H1 (cell line): ENCODE measurements around the gene NMRK2. TPM values are rescaled to one million over a fixed set of nuclear protein-coding genes. Genes with fewer than 3 reads are reported as not detected.

Source experiments
- CTCF ChIA-PET: fragments of 300-600 bp; sonication (Branson Sonifier 250); formaldehyde crosslinking; loops from one replicate; lab custom pipeline; 2021; ENCODE audit not compliant: partially characterized antibody; lab: Charles Lee
- POLR2A ChIA-PET: fragments of 300-600 bp; sonication (Branson Sonifier 250); formaldehyde crosslinking; loops from one replicate; lab custom pipeline; 2021; ENCODE audit warnings: inconsistent platforms; ENCODE audit not compliant: partially characterized antibody; lab: Charles Lee
- DNase-seq, 2 experiments: peaks; one replicate each; pipeline versions ENCODE4 v3.0.0 to v3.0.0-alpha.2; 2010 to 2022; ENCODE audit warnings: low spot score in 2 of 2, low read depth in 1 of 2, mixed read lengths in 1 of 2
- FAIRE-seq: peaks from 2 replicates; lab custom pipeline; 2011; peaks lifted over from hg19 to GRCh38; lab: Jason Lieb, UNC
- H2AFZ ChIP-seq: 2 replicates; pipeline ENCODE4 v1.8.1; 2012; ENCODE audit warnings: low read length, inconsistent platforms
- H2AK5ac ChIP-seq: 2 replicates; pipeline ENCODE4 v1.6.1; 2013; ENCODE audit warnings: low read depth, low read length
- H2BK120ac ChIP-seq: replicated peaks from 2 replicates; pipeline ENCODE3; 2013; ENCODE audit warnings: low read depth, low read length, inconsistent platforms
- H2BK12ac ChIP-seq: 2 replicates; pipeline ENCODE4 v1.6.1; 2013; ENCODE audit warnings: low read depth, low read length
- H2BK15ac ChIP-seq: 2 replicates; pipeline ENCODE4 v1.6.1; 2013; ENCODE audit warnings: low read length
- H2BK20ac ChIP-seq: 2 replicates; pipeline ENCODE4 v1.6.1; 2013; ENCODE audit warnings: low read length
- H2BK5ac ChIP-seq: 2 replicates; pipeline ENCODE4 v1.6.1; 2013; ENCODE audit warnings: low read depth, low read length
- H3K14ac ChIP-seq: 2 replicates; pipeline ENCODE4 v1.6.1; 2013; ENCODE audit warnings: inconsistent platforms; ENCODE audit not compliant: insufficient read length
- H3K18ac ChIP-seq: 2 replicates; pipeline ENCODE4 v1.6.1; 2013; ENCODE audit warnings: low read length; ENCODE audit errors: extremely low read depth
- H3K23ac ChIP-seq: 2 replicates; pipeline ENCODE4 v1.6.1; 2013; ENCODE audit warnings: inconsistent platforms; ENCODE audit not compliant: insufficient read length
- H3K23me2 ChIP-seq: 2 replicates; pipeline ENCODE4 v1.6.1; 2013; ENCODE audit warnings: low read depth, low read length
- H3K27ac ChIP-seq: 2 replicates; pipeline ENCODE4 v1.6.1; 2011; ENCODE audit warnings: low read depth, low read length, inconsistent platforms
- H3K27me3 ChIP-seq, 4 experiments: replicated peaks in 1 of 4; 1 replicate in 1 of 4; 2 replicates in 3 of 4; pipeline versions ENCODE4 v1.6.1 to v1.8.1; 2011 to 2013; ENCODE audit warnings: low read length in 3 of 4, mild to moderate bottlenecking in 3 of 4, inconsistent platforms in 2 of 4, mixed read lengths in 2 of 4, moderate library complexity in 1 of 4; ENCODE audit not compliant: control insufficient read depth in 3 of 4, insufficient read depth in 3 of 4; ENCODE audit errors: extremely low read depth in 1 of 4
- H3K36me3 ChIP-seq, 4 experiments: 2 replicates each; pipeline versions ENCODE4 v1.6.1 to v1.8.1; 2011 to 2013; ENCODE audit warnings: mild to moderate bottlenecking in 4 of 4, low read length in 3 of 4, moderate library complexity in 2 of 4, control low read depth in 1 of 4, inconsistent platforms in 1 of 4; ENCODE audit not compliant: insufficient read depth in 4 of 4, control insufficient read depth in 2 of 4
- H3K4ac ChIP-seq: replicated peaks from 2 replicates; pipeline ENCODE3; 2013; ENCODE audit warnings: low read length, low read depth, mixed read lengths, inconsistent platforms; ENCODE audit not compliant: insufficient read length
- H3K4me1 ChIP-seq, 4 experiments: replicated peaks in 1 of 4; 1 replicate in 1 of 4; 2 replicates in 3 of 4; pipeline versions ENCODE4 v1.6.1 to v1.8.1; 2011 to 2013; ENCODE audit warnings: low read length in 3 of 4, inconsistent platforms in 2 of 4, mixed read lengths in 1 of 4; ENCODE audit not compliant: insufficient read depth in 4 of 4, control insufficient read depth in 3 of 4
- H3K4me2 ChIP-seq, 2 experiments: 2 replicates each; pipeline versions ENCODE4 v1.6.1 to v1.8.1; 2011 to 2013; ENCODE audit warnings: low read depth in 2 of 2, low read length in 2 of 2, control low read depth in 1 of 2, inconsistent platforms in 1 of 2, mild to moderate bottlenecking in 1 of 2; ENCODE audit not compliant: insufficient read depth in 1 of 2
- H3K4me3 ChIP-seq, 4 experiments: fragments of 200-600, 300-600 bp in 1 of 4; sonication (generic), shearing (Covaris generic), sonication (Bioruptor Twin) in 1 of 4; 2 replicates each; pipeline versions ENCODE4 v1.5.1 to v1.8.1; 2011 to 2016; ENCODE audit warnings: low read length in 4 of 4, low read depth in 3 of 4, control low read depth in 2 of 4, inconsistent platforms in 2 of 4, mild to moderate bottlenecking in 2 of 4, mixed read lengths in 1 of 4, moderate library complexity in 1 of 4; ENCODE audit not compliant: insufficient read depth in 2 of 4; ENCODE audit errors: extremely low read depth in 1 of 4
- H3K56ac ChIP-seq: replicated peaks from 2 replicates; pipeline ENCODE3; 2013; ENCODE audit warnings: low read depth, mild to moderate bottlenecking, mixed read lengths, low read length, inconsistent platforms; ENCODE audit not compliant: insufficient read length
- H3K79me1 ChIP-seq: 2 replicates; pipeline ENCODE4 v1.6.1; 2013; ENCODE audit warnings: low read depth, low read length, control low read depth
- H3K79me2 ChIP-seq, 2 experiments: 2 replicates each; pipeline versions ENCODE4 v1.6.1 to v1.8.1; 2012 to 2013; ENCODE audit warnings: low read length in 2 of 2, mild to moderate bottlenecking in 2 of 2, inconsistent platforms in 1 of 2; ENCODE audit not compliant: insufficient read depth in 2 of 2, control insufficient read depth in 1 of 2
- H3K9ac ChIP-seq, 4 experiments: replicated peaks in 1 of 4; 1 replicate in 1 of 4; 2 replicates in 3 of 4; pipeline versions ENCODE4 v1.6.1 to v1.8.1; 2011 to 2013; ENCODE audit warnings: low read depth in 3 of 4, low read length in 3 of 4, control low read depth in 2 of 4, mild to moderate bottlenecking in 2 of 4, moderate library complexity in 2 of 4, inconsistent platforms in 1 of 4; ENCODE audit errors: extremely low read depth in 1 of 4
- H3K9me3 ChIP-seq, 2 experiments: 2 replicates each; pipeline versions ENCODE4 v1.6.1 to v1.8.1; 2012 to 2013; ENCODE audit warnings: mild to moderate bottlenecking in 2 of 2, moderate library complexity in 2 of 2, control low read depth in 1 of 2, inconsistent platforms in 1 of 2, low read depth in 1 of 2, low read length in 1 of 2, mixed read lengths in 1 of 2; ENCODE audit not compliant: insufficient read depth in 2 of 2
- H4K20me1 ChIP-seq, 2 experiments: replicated peaks in 1 of 2; 2 replicates each; pipeline versions ENCODE3 to v1.8.1; 2011 to 2013; ENCODE audit warnings: inconsistent platforms in 2 of 2, low read length in 2 of 2, mild to moderate bottlenecking in 1 of 2; ENCODE audit not compliant: insufficient read depth in 2 of 2, control insufficient read depth in 1 of 2
- H4K5ac ChIP-seq: 2 replicates; pipeline ENCODE4 v1.6.1; 2013; ENCODE audit warnings: low read length, low read depth, mixed read lengths, inconsistent platforms; ENCODE audit not compliant: insufficient read length
- H4K8ac ChIP-seq: 2 replicates; pipeline ENCODE4 v1.8.0; 2013; ENCODE audit warnings: mild to moderate bottlenecking, moderate library complexity, low read length, inconsistent platforms; ENCODE audit not compliant: insufficient read depth; ENCODE audit errors: extremely low read depth
- H4K91ac ChIP-seq: replicated peaks from 2 replicates; pipeline ENCODE3; 2013; ENCODE audit warnings: low read length, mixed read lengths, inconsistent platforms; ENCODE audit not compliant: insufficient read length
- ASH2L ChIP-seq: fragments of 200-600, 300-600 bp; sonication (generic); IDR thresholded peaks from one replicate; pipeline ENCODE4 v1.7.1; 2017; ENCODE audit warnings: low read length
- BRCA1 ChIP-seq: IDR thresholded peaks from 2 replicates; pipeline ENCODE4 v1.6.1; 2012; ENCODE audit warnings: low read depth, low read length, improper control_type of control experiment
- CHD2 ChIP-seq: IDR thresholded peaks from 2 replicates; pipeline ENCODE4 v1.6.1; 2012; ENCODE audit warnings: low read length, improper control_type of control experiment
- FOSL1 ChIP-seq: IDR thresholded peaks from 2 replicates; pipeline ENCODE4 v1.6.1; 2011; ENCODE audit warnings: mild to moderate bottlenecking, low read depth, low read length, moderate library complexity; ENCODE audit not compliant: insufficient read depth
- GTF2F1 ChIP-seq: IDR thresholded peaks from 2 replicates; pipeline ENCODE4 v1.6.1; 2012; ENCODE audit warnings: low read depth, low read length, improper control_type of control experiment, borderline replicate concordance
- JUND ChIP-seq: IDR thresholded peaks from 2 replicates; pipeline ENCODE4 v1.6.1; 2011; ENCODE audit warnings: mild to moderate bottlenecking, improper control_type of control experiment, low read length
- POLR2AphosphoS5 ChIP-seq: IDR thresholded peaks from 2 replicates; pipeline ENCODE4 v1.6.1; 2011; ENCODE audit warnings: low read depth, low read length
- RBBP5 ChIP-seq: IDR thresholded peaks from 2 replicates; pipeline ENCODE4 v1.7.1; 2012; ENCODE audit warnings: low read depth, mild to moderate bottlenecking, inconsistent platforms, low read length, moderate library complexity, borderline replicate concordance
- SIN3A ChIP-seq, 2 experiments: IDR thresholded peaks in 1 of 2; conservative IDR thresholded peaks in 1 of 2; 2 replicates each; pipeline ENCODE4 v1.6.1; 2011 to 2012; ENCODE audit warnings: low read length in 2 of 2, improper control_type of control experiment in 1 of 2, low read depth in 1 of 2, mild to moderate bottlenecking in 1 of 2
- SIRT6 ChIP-seq: IDR thresholded peaks from one replicate; pipeline ENCODE4 v1.7.1; 2012; ENCODE audit warnings: low read length, inconsistent platforms
- SUZ12 ChIP-seq: fragments of 200-600 bp; sonication (generic); IDR thresholded peaks from 2 replicates; pipeline ENCODE4 v1.6.1; 2012; ENCODE audit warnings: mild to moderate bottlenecking, inconsistent platforms, low read length, moderate library complexity, mixed read lengths
- TBP ChIP-seq: IDR thresholded peaks from 2 replicates; pipeline ENCODE4 v1.6.1; 2011; ENCODE audit warnings: low read depth, low read length, improper control_type of control experiment
- WGBS, 2 experiments: shearing (Covaris generic) in 1 of 2; methylation state at CpG; one replicate each; pipeline versions ENCODE4 v1.1.6 to v1.1.7; 2013 to 2015; ENCODE audit warnings: low lambda C conversion rate in 2 of 2, mixed read lengths in 2 of 2, inconsistent platforms in 1 of 2, low coverage in 1 of 2, missing lambda C conversion rate in 1 of 2; ENCODE audit not compliant: insufficient replicate concordance in 2 of 2, insufficient coverage in 1 of 2, insufficient read length in 1 of 2; ENCODE audit errors: extremely low coverage in 1 of 2, missing lambda C conversion rate in 1 of 2; 5-methylcytosine and 5-hydroxymethylcytosine counted together
- polyA plus RNA-seq, 7 experiments: library from polyadenylated mRNA; depleted of rRNA in 3 of 7; stranded (reverse) in 5 of 7; unstranded in 2 of 7; fragments of >200 nt in 5 of 7; fragments of 200-250 nt in 2 of 7; gene quantifications; 1 replicate in 5 of 7; 2 replicates in 1 of 7; 4 replicates in 1 of 7; pipeline versions ENCODE4 v1.2.1 to v1.2.3, GENCODE V29; 2011 to 2013; ENCODE audit warnings: missing spikeins in 2 of 7, mixed read lengths in 2 of 7
- total RNA-seq: library from RNA; stranded (reverse); fragmentation: NEBNext Ultra II Directional; extraction: Animal tissue kit (Norgen Biotek cat#: 25700); gene quantifications from 2 replicates; pipeline ENCODE4 v1.2.1, GENCODE V29; 2021

Gene NMRK2
- total and polyA plus RNA-seq, 2 of the 8 experiments (the other 6 are each of a cell fraction or from before 2014, with no cell fraction given): 87.4 to 206 TPM

GRCh38 chr19:3984908-3985642 lies 52.2 kb downstream of the NMRK2 start, which contains the start of gene EEF2:
Gene EEF2, minus strand, starts transcription at chr19:3985463. Its CDS starts 83 bp downstream, at chr19:3985380.
- Histone ChIP-seq H3K4ac (peak within 1 kb of the TSS; percentile 79), H3K14ac (peak within 1 kb of the TSS; percentile 99), H3K79me2 (peaks cover 19 to 52% of the 10 kb centered on the region in 2 experiments), H3K9ac (peak within 1 kb of the TSS; percentile 95 to 99 (median 98)), H2AFZ (peak within 1 kb of the TSS; percentile 59; the same call in 1 of the 2 replicates), H2BK20ac (no peak within 1 kb of the TSS), H3K27me3 (no peaks in the 10 kb centered on the region), H3K4me3 (peak within 1 kb of the TSS; percentile 79 to 99 (median 98)), H2AK5ac (peak within 1 kb of the TSS; percentile 82; the same call in 1 of the 2 replicates), H3K36me3 (peaks cover 40 to 46% (median 42%) of the 10 kb centered on the region in 4 experiments), H2BK12ac (no peak within 1 kb of the TSS; the same call in 1 of the 2 replicates), H3K4me2 (peak within 1 kb of the TSS; percentile 95 to 97), H2BK15ac (no peak within 1 kb of the TSS), H3K23ac (peak within 1 kb of the TSS; percentile 22), H4K91ac (peak within 1 kb of the TSS; percentile 86), H3K56ac (peak within 1 kb of the TSS; percentile 95), H4K5ac (peak within 1 kb of the TSS; percentile 85), H3K4me1 (peaks cover 2 to 16% (median 10%) of the 10 kb centered on the region in 4 experiments), H4K8ac (peak within 1 kb of the TSS; percentile 99), H3K18ac (peak within 1 kb of the TSS; percentile 85), H3K23me2 (peaks cover 8% of the 10 kb centered on the region), H3K79me1 (peaks cover 13% of the 10 kb centered on the region), H3K9me3 (no peaks in the 10 kb centered on the region), H2BK120ac (no peak within 1 kb of the TSS), H4K20me1 (peaks cover 47 to 48% of the 10 kb centered on the region in 2 experiments), H3K27ac (peak within 1 kb of the TSS; percentile 84), H2BK5ac (peak within 1 kb of the TSS; percentile 95)
- CTCF ChIA-PET: interaction anchor here (0.7 to 1.6 kb wide), 5 partner anchors 13 to 156 kb away, joined by 3 to 8 read pairs (median 3); partner anchors contain the start of gene DAPK3
- DNase-seq (peak in 1 of 2 experiments; percentile 93), FAIRE-seq (no peak)
- POLR2A ChIA-PET: interaction anchor here (0.6 to 12.0 kb wide), 99 partner anchors 9 to 1507 kb away, joined by 3 to 870 read pairs (median 4); partner anchors contain the start of genes APBA3, ATCAY, DAPK3 and MRPL54
- WGBS, 2 experiments: 3% methylated on average over 64 of the region's 80 CpGs; no CpG with 5 or more reads in 1 of the 2 experiments
- TF ChIP-seq SIN3A (conservative IDR thresholded peaks at IDR 0.05 in 1 of 2, IDR thresholded peaks at IDR 0.05 in 1 of 2; ENCODE audit: low read depth in 1 of 2, low read length in 2 of 2) (peak in 1 of 2 experiments; percentile 63; a peak in 1 of 4 replicates), SIRT6 (no peak), TBP (peak; percentile 98), ASH2L (peak; percentile 86), SUZ12 (no peak), POLR2AphosphoS5 (peak; percentile 100), FOSL1 (no peak), CHD2 (no peak), RBBP5 (no peak), GTF2F1 (peak; percentile 93), BRCA1 (no peak), JUND (peak; percentile 85)
